ENCODE results near the gene CHST3. TPM values are rescaled to one million over a fixed set of nuclear protein-coding genes. Genes with fewer than 3 reads are reported as not detected.

CHST3 gene
- total and polyA plus RNA-seq, 9 of the 15 experiments (the other 6 are each of a cell fraction or from before 2014, with no cell fraction given) = 0.01 to 1.3 (median 0.15) TPM

DNA sequence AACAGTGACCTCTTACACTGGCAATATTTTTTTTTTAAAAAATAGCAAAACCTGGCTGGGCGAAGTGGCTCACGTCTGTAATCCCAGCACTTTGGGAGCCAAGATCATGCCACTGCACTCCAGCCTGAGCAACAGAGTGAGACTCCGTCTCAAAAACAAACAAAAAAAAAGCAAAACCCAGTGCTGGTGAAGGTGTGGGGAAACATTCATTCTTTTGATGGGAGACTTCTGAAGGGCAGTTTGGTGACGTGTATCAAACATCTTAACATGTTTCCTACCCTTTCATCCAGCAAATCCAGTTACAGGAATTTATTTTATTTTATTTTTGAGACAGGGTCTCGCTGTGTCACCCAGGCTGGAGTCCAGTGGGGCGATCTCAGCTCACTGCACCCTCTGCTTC is 58.0 kb downstream of the CHST3 start:
- ATAC-seq = no peak
- BruUV-seq (replicated peaks) = no TSS peak
- H3K79me2 ChIP-seq (ENCODE audit: control insufficient read depth, insufficient read depth, low read length) = no peaks in the 10 kb centered on the region
- H3K27me3 ChIP-seq (ENCODE audit: control insufficient read depth in 2 of 2, insufficient read depth in 2 of 2, low read length in 2 of 2) = peaks cover 29 to 49% of the 10 kb centered on the region in 2 experiments; a peak in 4 of 5 replicates
- ChIA-PET POLR2A (interaction anchor here (0.7 kb wide), 1 partner anchor 38 kb away, joined by 3 read pairs; no protein-coding TSS in a partner anchor), CTCF (ENCODE audit: low intra/inter-chr PET ratio) (interaction anchor here (0.6 kb wide), 1 partner anchor 1531 kb away, joined by 3 read pairs; no protein-coding TSS in a partner anchor)
- in situ Hi-C loops (cut with MboI) (no loop called here), intact Hi-C loops (cut with micrococcal nuclease) (no loop called here)
- WGBS (ENCODE audit: insufficient coverage, low coverage, missing lambda C conversion rate) = 14% methylated on average over 6 of the region's 6 CpGs
- TF ChIP-seq RBM25 (IDR thresholded peaks at IDR 0.05; ENCODE audit: low read depth, low read length, severe bottlenecking) (peak; percentile 92), CBFB (CRISPR knock-in tag; IDR thresholded peaks at IDR 0.05) (no peak), SMARCA5 (IDR thresholded peaks at IDR 0.05) (peak; percentile 47; the same call in 1 of the 2 replicates)
- TF ChIP-seq, protein P1, sequence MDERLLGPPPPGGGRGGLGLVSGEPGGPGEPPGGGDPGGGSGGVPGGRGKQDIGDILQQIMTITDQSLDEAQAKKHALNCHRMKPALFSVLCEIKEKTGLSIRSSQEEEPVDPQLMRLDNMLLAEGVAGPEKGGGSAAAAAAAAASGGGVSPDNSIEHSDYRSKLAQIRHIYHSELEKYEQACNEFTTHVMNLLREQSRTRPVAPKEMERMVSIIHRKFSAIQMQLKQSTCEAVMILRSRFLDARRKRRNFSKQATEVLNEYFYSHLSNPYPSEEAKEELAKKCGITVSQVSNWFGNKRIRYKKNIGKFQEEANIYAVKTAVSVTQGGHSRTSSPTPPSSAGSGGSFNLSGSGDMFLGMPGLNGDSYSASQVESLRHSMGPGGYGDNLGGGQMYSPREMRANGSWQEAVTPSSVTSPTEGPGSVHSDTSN (CRISPR knock-in tag; IDR thresholded peaks at IDR 0.05; ENCODE audit: low read depth) = no peak
- TF ChIP-seq, protein P1 (tag; conservative IDR thresholded peaks at IDR 0.05; ENCODE audit: low read depth) = no peak
- no peak for DNase-seq (ENCODE audit: extremely low read depth in 1 of 4, low spot score in 3 of 4)
- FAIRE-seq = no peak
- no peaks in the 10 kb centered on the region for H4K20me1 ChIP-seq (replicated peaks; ENCODE audit: control insufficient read depth, insufficient read depth, low read length)
- H2AFZ ChIP-seq (ENCODE audit: low read depth, low read length) = no peak overlapping the region
- no peaks in the 10 kb centered on the region for H3K9me1 ChIP-seq (ENCODE audit: control insufficient read depth, insufficient read depth, low read length)
- no peak overlapping the region for H3K4me3 ChIP-seq
- no peak overlapping the region for H3K9ac ChIP-seq (ENCODE audit: insufficient read depth in 1 of 2, low read depth in 2 of 2, low read length in 2 of 2)
- H3K4me2 ChIP-seq (ENCODE audit: insufficient read depth, low read length) = no peak overlapping the region
- H3K36me3 ChIP-seq (ENCODE audit: control insufficient read depth, insufficient read depth, low read length) = no peaks in the 10 kb centered on the region
- no peaks in the 10 kb centered on the region for H3K4me1 ChIP-seq (replicated peaks in 1 of 2; ENCODE audit: control insufficient read depth in 2 of 2, insufficient read depth in 2 of 2, low read length in 2 of 2)
- H3K9me3 ChIP-seq (replicated peaks; ENCODE audit: control insufficient read depth, insufficient read depth, low read depth, low read length) = no peaks in the 10 kb centered on the region
- H3K27ac ChIP-seq (ENCODE audit: extremely low read depth, low read depth, low read length) = no peak overlapping the region

Data from K562 (cell line).